HEK293 (cell line): Measurements from ENCODE around the gene DPP6.

Source experiments
- CTCF ChIP-seq: fragments of 450-650 bp; formaldehyde crosslinking; IDR thresholded peaks from 2 replicates; pipeline ENCODE4 v1.5.1; 2016; ENCODE audit warnings: missing biosample characterization, missing genetic modification characterization
- MYNN ChIP-seq: fragments of 450-650 bp; formaldehyde crosslinking; IDR thresholded peaks from 2 replicates; pipeline ENCODE4 v1.5.1; 2016; ENCODE audit warnings: missing biosample characterization, missing genetic modification characterization, borderline replicate concordance
- PBX3 ChIP-seq: sonication (generic); formaldehyde crosslinking; IDR thresholded peaks from 2 replicates; pipeline ENCODE4 v1.8.1; 2022; ENCODE audit warnings: mild to moderate bottlenecking, moderate library complexity, missing genetic modification reagents
- SP2 ChIP-seq: fragments of 450-650 bp; formaldehyde crosslinking; IDR thresholded peaks from 2 replicates; pipeline ENCODE4 v1.5.1; 2016; ENCODE audit warnings: missing biosample characterization, missing genetic modification characterization
- ZNF121 ChIP-seq: fragments of 450-650 bp; formaldehyde crosslinking; IDR thresholded peaks from 2 replicates; pipeline ENCODE4 v1.5.1; 2016; ENCODE audit warnings: missing biosample characterization, missing genetic modification characterization
- ZNF184 ChIP-seq: fragments of 450-650 bp; IDR thresholded peaks from 2 replicates; pipeline ENCODE4 v1.5.1; 2018; ENCODE audit warnings: missing biosample characterization, mild to moderate bottlenecking, missing genetic modification characterization
- ZNF214 ChIP-seq: fragments of 450-650 bp; formaldehyde crosslinking; IDR thresholded peaks from 2 replicates; pipeline ENCODE4 v1.5.1; 2017; ENCODE audit warnings: missing biosample characterization, mild to moderate bottlenecking, missing genetic modification characterization, borderline replicate concordance
- ZNF324 ChIP-seq: fragments of 450-650 bp; formaldehyde crosslinking; IDR thresholded peaks from 2 replicates; pipeline ENCODE4 v1.5.1; 2016; ENCODE audit warnings: missing biosample characterization, missing genetic modification characterization
- ZNF423 ChIP-seq: fragments of 450-650 bp; formaldehyde crosslinking; IDR thresholded peaks from 2 replicates; pipeline ENCODE4 v1.5.1; 2016; ENCODE audit warnings: missing biosample characterization, missing genetic modification characterization
- ZNF426 ChIP-seq: fragments of 450-650 bp; formaldehyde crosslinking; IDR thresholded peaks from 2 replicates; pipeline ENCODE4 v1.5.1; 2017; ENCODE audit warnings: missing biosample characterization, missing genetic modification characterization, mild to moderate bottlenecking, inconsistent platforms, moderate library complexity
- TF ChIP-seq, protein P1 (sequence below): fragments of 450-650 bp; formaldehyde crosslinking; IDR thresholded peaks from 2 replicates; pipeline ENCODE4 v1.5.1; 2016; ENCODE audit warnings: missing biosample characterization, missing genetic modification characterization
- TF ChIP-seq, protein P2 (sequence below): fragments of 450-650 bp; formaldehyde crosslinking; IDR thresholded peaks from 2 replicates; pipeline ENCODE4 v1.5.0; 2017; ENCODE audit warnings: missing biosample characterization, missing genetic modification characterization, borderline replicate concordance
- TF ChIP-seq, protein P3 (sequence below): fragments of 450-650 bp; formaldehyde crosslinking; IDR thresholded peaks from 2 replicates; pipeline ENCODE4 v1.5.1; 2016; ENCODE audit warnings: missing biosample characterization, missing genetic modification characterization
- TF ChIP-seq, protein P4 (sequence below): fragments of 450-650 bp; formaldehyde crosslinking; IDR thresholded peaks from 2 replicates; pipeline ENCODE4 v1.5.1; 2016; ENCODE audit warnings: missing biosample characterization, missing genetic modification characterization

GRCh38 chr7:154202002-154202401 lies 149.8 kb downstream of the DPP6 start:
- TF ChIP-seq CTCF (tag by site-specific recombination) (no peak), ZNF121 (no peak), ZNF426 (tag by site-specific recombination) (no peak), PBX3 (CRISPR knock-in tag) (no peak), ZNF423 (tag by site-specific recombination) (no peak), ZNF214 (tag by site-specific recombination) (no peak), ZNF324 (tag by site-specific recombination) (no peak), SP2 (tag by site-specific recombination) (no peak), ZNF184 (no peak), MYNN (no peak)
- TF ChIP-seq, protein P1, sequence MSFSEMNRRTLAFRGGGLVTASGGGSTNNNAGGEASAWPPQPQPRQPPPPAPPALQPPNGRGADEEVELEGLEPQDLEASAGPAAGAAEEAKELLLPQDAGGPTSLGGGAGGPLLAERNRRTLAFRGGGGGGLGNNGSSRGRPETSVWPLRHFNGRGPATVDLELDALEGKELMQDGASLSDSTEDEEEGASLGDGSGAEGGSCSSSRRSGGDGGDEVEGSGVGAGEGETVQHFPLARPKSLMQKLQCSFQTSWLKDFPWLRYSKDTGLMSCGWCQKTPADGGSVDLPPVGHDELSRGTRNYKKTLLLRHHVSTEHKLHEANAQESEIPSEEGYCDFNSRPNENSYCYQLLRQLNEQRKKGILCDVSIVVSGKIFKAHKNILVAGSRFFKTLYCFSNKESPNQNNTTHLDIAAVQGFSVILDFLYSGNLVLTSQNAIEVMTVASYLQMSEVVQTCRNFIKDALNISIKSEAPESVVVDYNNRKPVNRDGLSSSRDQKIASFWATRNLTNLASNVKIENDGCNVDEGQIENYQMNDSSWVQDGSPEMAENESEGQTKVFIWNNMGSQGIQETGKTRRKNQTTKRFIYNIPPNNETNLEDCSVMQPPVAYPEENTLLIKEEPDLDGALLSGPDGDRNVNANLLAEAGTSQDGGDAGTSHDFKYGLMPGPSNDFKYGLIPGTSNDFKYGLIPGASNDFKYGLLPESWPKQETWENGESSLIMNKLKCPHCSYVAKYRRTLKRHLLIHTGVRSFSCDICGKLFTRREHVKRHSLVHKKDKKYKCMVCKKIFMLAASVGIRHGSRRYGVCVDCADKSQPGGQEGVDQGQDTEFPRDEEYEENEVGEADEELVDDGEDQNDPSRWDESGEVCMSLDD (tag by site-specific recombination), result no peak
- TF ChIP-seq, protein P2, sequence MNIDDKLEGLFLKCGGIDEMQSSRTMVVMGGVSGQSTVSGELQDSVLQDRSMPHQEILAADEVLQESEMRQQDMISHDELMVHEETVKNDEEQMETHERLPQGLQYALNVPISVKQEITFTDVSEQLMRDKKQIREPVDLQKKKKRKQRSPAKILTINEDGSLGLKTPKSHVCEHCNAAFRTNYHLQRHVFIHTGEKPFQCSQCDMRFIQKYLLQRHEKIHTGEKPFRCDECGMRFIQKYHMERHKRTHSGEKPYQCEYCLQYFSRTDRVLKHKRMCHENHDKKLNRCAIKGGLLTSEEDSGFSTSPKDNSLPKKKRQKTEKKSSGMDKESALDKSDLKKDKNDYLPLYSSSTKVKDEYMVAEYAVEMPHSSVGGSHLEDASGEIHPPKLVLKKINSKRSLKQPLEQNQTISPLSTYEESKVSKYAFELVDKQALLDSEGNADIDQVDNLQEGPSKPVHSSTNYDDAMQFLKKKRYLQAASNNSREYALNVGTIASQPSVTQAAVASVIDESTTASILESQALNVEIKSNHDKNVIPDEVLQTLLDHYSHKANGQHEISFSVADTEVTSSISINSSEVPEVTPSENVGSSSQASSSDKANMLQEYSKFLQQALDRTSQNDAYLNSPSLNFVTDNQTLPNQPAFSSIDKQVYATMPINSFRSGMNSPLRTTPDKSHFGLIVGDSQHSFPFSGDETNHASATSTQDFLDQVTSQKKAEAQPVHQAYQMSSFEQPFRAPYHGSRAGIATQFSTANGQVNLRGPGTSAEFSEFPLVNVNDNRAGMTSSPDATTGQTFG (tag by site-specific recombination), result no peak
- TF ChIP-seq, protein P3, sequence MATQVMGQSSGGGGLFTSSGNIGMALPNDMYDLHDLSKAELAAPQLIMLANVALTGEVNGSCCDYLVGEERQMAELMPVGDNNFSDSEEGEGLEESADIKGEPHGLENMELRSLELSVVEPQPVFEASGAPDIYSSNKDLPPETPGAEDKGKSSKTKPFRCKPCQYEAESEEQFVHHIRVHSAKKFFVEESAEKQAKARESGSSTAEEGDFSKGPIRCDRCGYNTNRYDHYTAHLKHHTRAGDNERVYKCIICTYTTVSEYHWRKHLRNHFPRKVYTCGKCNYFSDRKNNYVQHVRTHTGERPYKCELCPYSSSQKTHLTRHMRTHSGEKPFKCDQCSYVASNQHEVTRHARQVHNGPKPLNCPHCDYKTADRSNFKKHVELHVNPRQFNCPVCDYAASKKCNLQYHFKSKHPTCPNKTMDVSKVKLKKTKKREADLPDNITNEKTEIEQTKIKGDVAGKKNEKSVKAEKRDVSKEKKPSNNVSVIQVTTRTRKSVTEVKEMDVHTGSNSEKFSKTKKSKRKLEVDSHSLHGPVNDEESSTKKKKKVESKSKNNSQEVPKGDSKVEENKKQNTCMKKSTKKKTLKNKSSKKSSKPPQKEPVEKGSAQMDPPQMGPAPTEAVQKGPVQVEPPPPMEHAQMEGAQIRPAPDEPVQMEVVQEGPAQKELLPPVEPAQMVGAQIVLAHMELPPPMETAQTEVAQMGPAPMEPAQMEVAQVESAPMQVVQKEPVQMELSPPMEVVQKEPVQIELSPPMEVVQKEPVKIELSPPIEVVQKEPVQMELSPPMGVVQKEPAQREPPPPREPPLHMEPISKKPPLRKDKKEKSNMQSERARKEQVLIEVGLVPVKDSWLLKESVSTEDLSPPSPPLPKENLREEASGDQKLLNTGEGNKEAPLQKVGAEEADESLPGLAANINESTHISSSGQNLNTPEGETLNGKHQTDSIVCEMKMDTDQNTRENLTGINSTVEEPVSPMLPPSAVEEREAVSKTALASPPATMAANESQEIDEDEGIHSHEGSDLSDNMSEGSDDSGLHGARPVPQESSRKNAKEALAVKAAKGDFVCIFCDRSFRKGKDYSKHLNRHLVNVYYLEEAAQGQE (tag by site-specific recombination), result no peak
- TF ChIP-seq, protein P4, sequence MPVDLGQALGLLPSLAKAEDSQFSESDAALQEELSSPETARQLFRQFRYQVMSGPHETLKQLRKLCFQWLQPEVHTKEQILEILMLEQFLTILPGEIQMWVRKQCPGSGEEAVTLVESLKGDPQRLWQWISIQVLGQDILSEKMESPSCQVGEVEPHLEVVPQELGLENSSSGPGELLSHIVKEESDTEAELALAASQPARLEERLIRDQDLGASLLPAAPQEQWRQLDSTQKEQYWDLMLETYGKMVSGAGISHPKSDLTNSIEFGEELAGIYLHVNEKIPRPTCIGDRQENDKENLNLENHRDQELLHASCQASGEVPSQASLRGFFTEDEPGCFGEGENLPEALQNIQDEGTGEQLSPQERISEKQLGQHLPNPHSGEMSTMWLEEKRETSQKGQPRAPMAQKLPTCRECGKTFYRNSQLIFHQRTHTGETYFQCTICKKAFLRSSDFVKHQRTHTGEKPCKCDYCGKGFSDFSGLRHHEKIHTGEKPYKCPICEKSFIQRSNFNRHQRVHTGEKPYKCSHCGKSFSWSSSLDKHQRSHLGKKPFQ (tag by site-specific recombination), result no peak
